K562 (cell line): ENCODE measurements around the gene RPUSD2. TPM values are rescaled to one million over a fixed set of nuclear protein-coding genes. Genes with fewer than 3 reads are reported as not detected.

Experiments
- ATAC-seq: fragments of 200-7000 bp; cut with Tn5 transposase; 3 replicates; pipeline ENCODE4 v1.9.1; 2020; ENCODE audit warnings: moderate library complexity
- BruUV-seq: library from RNA; stranded (reverse); fragments of 400-500 nt; replicated peaks from 2 replicates; lab custom pipeline; 2021; lab: Mats Ljungman, UMichigan
- CTCF ChIA-PET: fragments of 300-600 bp; formaldehyde crosslinking; extraction: SDS; loops from one replicate; lab custom pipeline; 2021; ENCODE audit warnings: low intra/inter-chr PET ratio; lab: Yijun Ruan, JAX
- POLR2A ChIA-PET: fragments of 300-600, 350-650 bp; sonication (Branson Sonifier 250); formaldehyde crosslinking; extraction: SDS; loops from one replicate; lab custom pipeline; 2021; ENCODE audit warnings: antibody characterized with exemption, inconsistent platforms; lab: Yijun Ruan, JAX
- DNase-seq, 4 experiments: peaks; one replicate each; pipeline versions ENCODE4 v3.0.0 to v3.0.0-alpha.2; 2011 to 2018; ENCODE audit warnings: low spot score in 3 of 4, mixed read lengths in 3 of 4; ENCODE audit errors: extremely low read depth in 1 of 4
- FAIRE-seq: peaks from 2 replicates; lab custom pipeline; 2011; peaks lifted over from hg19 to GRCh38; lab: Jason Lieb, UNC
- H2AFZ ChIP-seq: 2 replicates; pipeline ENCODE4 v1.6.0; 2011; ENCODE audit warnings: low read depth, low read length, control low read depth, inconsistent platforms
- H3K27ac ChIP-seq: fragments of 200-600 bp; 3 replicates; pipeline ENCODE4 v1.8.0; 2011; ENCODE audit warnings: low read depth, mild to moderate bottlenecking, control low read depth, inconsistent platforms, low read length, moderate library complexity, mixed read lengths; ENCODE audit errors: extremely low read depth
- H3K27me3 ChIP-seq, 2 experiments: fragments of 300-600 bp in 1 of 2; 2 replicates in 1 of 2; 3 replicates in 1 of 2; pipeline versions ENCODE4 v1.6.0 to v1.8.0; 2011; ENCODE audit warnings: inconsistent platforms in 2 of 2, low read length in 2 of 2, mild to moderate bottlenecking in 1 of 2, mixed read lengths in 1 of 2, moderate library complexity in 1 of 2; ENCODE audit not compliant: control insufficient read depth in 2 of 2, insufficient read depth in 2 of 2
- H3K36me3 ChIP-seq: fragments of 300-600 bp; 3 replicates; pipeline ENCODE4 v1.8.0; 2011; ENCODE audit warnings: mild to moderate bottlenecking, low read length, inconsistent platforms; ENCODE audit not compliant: control insufficient read depth, insufficient read depth
- H3K4me1 ChIP-seq, 2 experiments: fragments of 200-600 bp in 1 of 2; replicated peaks in 1 of 2; 2 replicates in 1 of 2; 3 replicates in 1 of 2; pipeline versions ENCODE4 v1.5.1 to v1.8.0; 2011; ENCODE audit warnings: inconsistent platforms in 2 of 2, low read length in 2 of 2, mild to moderate bottlenecking in 1 of 2, mixed read lengths in 1 of 2, moderate library complexity in 1 of 2; ENCODE audit not compliant: control insufficient read depth in 2 of 2, insufficient read depth in 2 of 2
- H3K4me2 ChIP-seq: 2 replicates; pipeline ENCODE4 v1.6.1; 2011; ENCODE audit warnings: low read length, control low read depth, inconsistent platforms, mixed read lengths; ENCODE audit not compliant: insufficient read depth
- H3K4me3 ChIP-seq: fragments of 200-600 bp; sonication (generic), shearing (Covaris generic); 2 replicates; pipeline ENCODE4 v1.5.1; 2016; ENCODE audit warnings: control low read depth, inconsistent platforms
- H3K79me2 ChIP-seq: fragments of 200-600 bp; 3 replicates; pipeline ENCODE4 v1.8.0; 2011; ENCODE audit warnings: low read length, inconsistent platforms; ENCODE audit not compliant: control insufficient read depth, insufficient read depth
- H3K9ac ChIP-seq, 2 experiments: 2 replicates each; pipeline versions ENCODE4 v1.6.0 to v1.6.1; 2011; ENCODE audit warnings: low read depth in 2 of 2, low read length in 2 of 2, control low read depth in 1 of 2, inconsistent platforms in 1 of 2, mild to moderate bottlenecking in 1 of 2, mixed read lengths in 1 of 2; ENCODE audit not compliant: insufficient read depth in 1 of 2
- H3K9me1 ChIP-seq: one replicate; pipeline ENCODE4 v1.6.0; 2011; ENCODE audit warnings: inconsistent platforms, mild to moderate bottlenecking, low read length, moderate library complexity; ENCODE audit not compliant: control insufficient read depth, insufficient read depth
- H3K9me3 ChIP-seq: replicated peaks from 2 replicates; pipeline ENCODE4 v1.5.1; 2011; ENCODE audit warnings: low read depth, low read length, inconsistent platforms; ENCODE audit not compliant: control insufficient read depth, insufficient read depth
- H4K20me1 ChIP-seq: replicated peaks from 2 replicates; pipeline ENCODE4 v1.6.1; 2011; ENCODE audit warnings: low read length, inconsistent platforms, mixed read lengths; ENCODE audit not compliant: control insufficient read depth, insufficient read depth
- DDX20 ChIP-seq: fragments of 450-650 bp; IDR thresholded peaks from 2 replicates; pipeline ENCODE4 v1.6.1; 2016; ENCODE audit warnings: missing genetic modification characterization, low read depth, mild to moderate bottlenecking, missing compliant biosample characterization, moderate library complexity
- E2F5 ChIP-seq: sonication (generic); formaldehyde crosslinking; IDR thresholded peaks from 2 replicates; pipeline ENCODE4 v1.8.0; 2022; ENCODE audit warnings: mild to moderate bottlenecking, missing genetic modification reagents
- HOMEZ ChIP-seq: fragments of 250-450 bp; sonication (Bioruptor Pico); IDR thresholded peaks from 2 replicates; pipeline ENCODE4 v1.4.0; 2020; ENCODE audit warnings: mild to moderate bottlenecking, moderate library complexity
- IRF2 ChIP-seq: sonication (generic); formaldehyde crosslinking; IDR thresholded peaks from 2 replicates; pipeline ENCODE4 v1.8.1; 2022; ENCODE audit warnings: mild to moderate bottlenecking, missing genetic modification reagents
- LCOR ChIP-seq: sonication (generic); formaldehyde crosslinking; IDR thresholded peaks from 2 replicates; pipeline ENCODE4 v1.8.0; 2022; ENCODE audit warnings: mild to moderate bottlenecking, missing genetic modification reagents
- MLLT1 ChIP-seq, 2 experiments: fragments of 450-650 bp; IDR thresholded peaks; 2 replicates each; pipeline ENCODE4 v1.6.1; 2016
- MTA3 ChIP-seq: fragments of 450-650 bp; formaldehyde crosslinking; IDR thresholded peaks from 2 replicates; pipeline ENCODE4 v1.6.1; 2017; ENCODE audit warnings: mild to moderate bottlenecking, borderline replicate concordance
- MYNN ChIP-seq, 2 experiments: sonication (generic); formaldehyde crosslinking in 1 of 2; IDR thresholded peaks; 2 replicates each; pipeline versions ENCODE4 v1.5.0 to v1.6.1; 2016 to 2020; ENCODE audit warnings: antibody characterized with exemption in 1 of 2, missing genetic modification reagents in 1 of 2
- NFE2 ChIP-seq: IDR thresholded peaks from 2 replicates; pipeline ENCODE4 v1.6.1; 2014; ENCODE audit warnings: antibody characterized with exemption, low read depth
- RUNX1 ChIP-seq: sonication (generic); IDR thresholded peaks from 2 replicates; pipeline ENCODE4 v1.6.1; 2016; ENCODE audit warnings: antibody characterized with exemption, low read depth
- SMAD2 ChIP-seq: fragments of 150-350 bp; IDR thresholded peaks from 2 replicates; pipeline ENCODE4 v1.6.1; 2014; ENCODE audit warnings: low read depth, mild to moderate bottlenecking, low read length
- TBP ChIP-seq: optimal IDR thresholded peaks from 2 replicates; pipeline ENCODE3; 2011; ENCODE audit warnings: low read depth, low read length, improper control_type of control experiment
- ZBTB5 ChIP-seq: fragments of 450-650 bp; IDR thresholded peaks from 2 replicates; pipeline ENCODE4 v1.6.1; 2017; ENCODE audit warnings: antibody characterized with exemption
- ZNF780A ChIP-seq: fragments of 250-450 bp; sonication (Bioruptor Pico); IDR thresholded peaks from 2 replicates; pipeline ENCODE4 v1.5.0; 2021; ENCODE audit warnings: mild to moderate bottlenecking
- WGBS: fragments of 100-300 bp; shearing (Covaris generic); methylation state at CpG from one replicate; pipeline ENCODE4 v1.1.6; 2016; ENCODE audit warnings: low coverage, mixed read lengths; ENCODE audit not compliant: insufficient coverage; ENCODE audit errors: missing lambda C conversion rate; 5-methylcytosine and 5-hydroxymethylcytosine counted together
- in situ Hi-C: fragments of 300-500 bp; cut with MboI; formaldehyde crosslinking; loops from 4 replicates; pipeline ENCODE4 v1.15.0; 2018; ENCODE audit warnings: inconsistent platforms, mixed read lengths
- intact Hi-C: fragments of 100-400 bp; cut with micrococcal nuclease; formaldehyde crosslinking; loops from 2 replicates; pipeline ENCODE4 v1.14.2; 2022
- polyA plus RNA-seq, 8 experiments: library from polyadenylated mRNA; depleted of rRNA in 4 of 8; stranded (reverse) in 5 of 8; unstranded in 3 of 8; fragments of >200 nt; fragmentation: Nextera tagmentation in 2 of 8; fragmentation: Illumina TruSeq in 1 of 8; extraction: Ambion mirVana in 2 of 8; extraction: Trizol in 1 of 8; gene quantifications; 2 replicates each; pipeline versions ENCODE4 v1.2.1 to v1.2.3, GENCODE V29; 2011 to 2014; ENCODE audit warnings: inconsistent platforms in 1 of 8, missing spikeins in 1 of 8
- total RNA-seq, 7 experiments: library from RNA; depleted of rRNA in 6 of 7; stranded (reverse); fragments of >200 nt in 6 of 7; fragmentation: Illumina TruSeq in 2 of 7; extraction: Trizol in 2 of 7; gene quantifications; 2 replicates each; pipeline versions ENCODE4 v1.2.1 to v1.2.3, GENCODE V29; 2011 to 2021; ENCODE audit warnings: low replicate concordance in 1 of 7

RPUSD2 gene
- total and polyA plus RNA-seq, 9 of the 15 experiments (the other 6 are each of a cell fraction or from before 2014, with no cell fraction given), result 3.7 to 30.2 (median 14.3) TPM

GRCh38 chr15:40578892-40579291 lies 9.8 kb downstream of the RPUSD2 start:
- ChIA-PET CTCF (no interaction called here), POLR2A (interaction anchor here (1.9 kb wide), 1 partner anchor 10 kb away, joined by 10 read pairs; the partner anchor contains the start of gene RPUSD2)
- no peak for DNase-seq
- in situ Hi-C loops (no loop called here), intact Hi-C loops (no loop called here)
- no peak for FAIRE-seq
- TF ChIP-seq MLLT1 (IDR thresholded peaks at IDR 0.05) (no peak), SMAD2 (no peak), MYNN (IDR thresholded peaks at IDR 0.05) (no peak), MYNN (CRISPR knock-in tag; IDR thresholded peaks at IDR 0.05) (no peak), ZBTB5 (no peak), ZNF780A (no peak), E2F5 (CRISPR knock-in tag) (no peak), IRF2 (CRISPR knock-in tag) (no peak), MTA3 (no peak), DDX20 (tag) (no peak), HOMEZ (CRISPR knock-in tag) (no peak), RUNX1 (no peak), NFE2 (no peak), LCOR (CRISPR knock-in tag) (no peak), TBP (no peak)
- Histone ChIP-seq H4K20me1 (no peaks in the 10 kb centered on the region), H3K27me3 (no peaks in the 10 kb centered on the region), H3K9me3 (peaks cover 3% of the 10 kb centered on the region), H3K9ac (no peak overlapping the region), H3K36me3 (peaks cover 19% of the 10 kb centered on the region; the same call in 2 of the 3 replicates), H2AFZ (no peak overlapping the region), H3K4me2 (no peak overlapping the region), H3K4me3 (no peak overlapping the region), H3K27ac (no peak overlapping the region), H3K79me2 (no peaks in the 10 kb centered on the region), H3K9me1 (no peaks in the 10 kb centered on the region), H3K4me1 (no peaks in the 10 kb centered on the region; a peak in 1 of 5 replicates)
- WGBS, result 34% methylated on average over 4 of the region's 4 CpGs
- no TSS peak for BruUV-seq
- ATAC-seq, result no peak
